NCI-H345 treated with DMSO at 0.1 percent for 48 hours (cell line): ENCODE measurements around the gene PAQR6.

Source experiments
- DNase-seq: peaks from one replicate; lab custom pipeline; 2025; ENCODE audit not compliant: unreplicated experiment; lab: John Stamatoyannopoulos, UW

The PAQR6 gene, protein sequence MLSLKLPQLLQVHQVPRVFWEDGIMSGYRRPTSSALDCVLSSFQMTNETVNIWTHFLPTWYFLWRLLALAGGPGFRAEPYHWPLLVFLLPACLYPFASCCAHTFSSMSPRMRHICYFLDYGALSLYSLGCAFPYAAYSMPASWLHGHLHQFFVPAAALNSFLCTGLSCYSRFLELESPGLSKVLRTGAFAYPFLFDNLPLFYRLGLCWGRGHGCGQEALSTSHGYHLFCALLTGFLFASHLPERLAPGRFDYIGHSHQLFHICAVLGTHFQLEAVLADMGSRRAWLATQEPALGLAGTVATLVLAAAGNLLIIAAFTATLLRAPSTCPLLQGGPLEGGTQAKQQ

GRCh38 chr1:156247460-156248322 lies at the start of gene PAQR6:
TSS of gene PAQR6 (minus strand) at chr1:156248056. CDS start at chr1:156246731, 1,325 bp downstream.
- DNase-seq = peak; percentile 36

DNA sequence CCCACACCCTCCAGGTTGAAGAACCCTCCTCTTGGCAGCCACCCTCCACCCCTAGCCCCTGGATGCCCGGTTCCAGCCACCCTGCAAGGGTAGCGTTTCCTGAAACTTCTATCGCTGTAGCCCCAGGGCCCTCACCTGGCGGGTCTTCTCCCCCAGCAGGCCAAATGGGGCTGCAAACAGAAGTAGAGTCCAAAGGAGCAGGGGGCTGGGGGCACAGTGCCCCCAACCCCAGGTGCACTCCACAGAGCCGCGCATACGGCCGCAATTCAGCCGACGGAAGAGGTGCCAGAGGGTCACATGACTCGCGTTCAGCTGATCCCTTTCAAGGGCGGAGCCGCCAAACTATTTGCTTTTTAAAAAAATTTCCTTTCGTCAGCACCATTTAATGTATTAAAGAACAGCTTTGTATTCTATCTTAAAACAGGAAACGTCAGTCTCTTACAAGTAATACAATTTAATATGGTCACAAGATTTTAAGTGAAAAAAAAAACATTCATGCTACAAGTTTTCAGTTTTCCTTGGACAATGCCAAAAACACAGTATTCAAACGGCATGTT lies 47.6 kb upstream of the PAQR6 start, which contains the start of gene GLMP:
Gene GLMP, minus strand, starts transcription at position 289 of the 557 bp plus-strand sequence. Its CDS starts 34 bp downstream, at position 255.
- DNase-seq = peak; percentile 99

DNA sequence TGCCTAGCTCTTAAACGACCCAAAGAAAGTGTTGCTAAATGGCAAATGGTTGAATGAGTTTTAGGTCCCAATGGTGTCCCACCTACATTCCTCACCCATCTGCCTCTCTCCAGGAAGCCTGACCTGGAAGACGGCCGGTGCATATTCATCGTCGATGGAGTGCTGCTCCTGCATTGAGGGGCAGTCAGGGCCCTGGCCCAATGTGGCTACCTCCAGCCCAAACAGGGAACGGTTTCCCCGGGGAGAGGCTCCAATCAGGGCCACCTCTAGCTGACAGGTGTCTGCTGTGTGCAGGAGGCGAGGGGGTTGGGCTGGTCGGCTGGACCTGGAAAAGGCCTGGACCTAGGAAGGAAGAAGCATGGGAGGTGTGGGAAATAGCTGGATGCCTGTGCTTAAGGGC lies 46.0 kb upstream of the PAQR6 start:
- no peak for DNase-seq

- DNase-seq = no peak
These were observed 45.2 kb upstream of the PAQR6 start for GRCh38 chr1:156293098-156293434.

DNA sequence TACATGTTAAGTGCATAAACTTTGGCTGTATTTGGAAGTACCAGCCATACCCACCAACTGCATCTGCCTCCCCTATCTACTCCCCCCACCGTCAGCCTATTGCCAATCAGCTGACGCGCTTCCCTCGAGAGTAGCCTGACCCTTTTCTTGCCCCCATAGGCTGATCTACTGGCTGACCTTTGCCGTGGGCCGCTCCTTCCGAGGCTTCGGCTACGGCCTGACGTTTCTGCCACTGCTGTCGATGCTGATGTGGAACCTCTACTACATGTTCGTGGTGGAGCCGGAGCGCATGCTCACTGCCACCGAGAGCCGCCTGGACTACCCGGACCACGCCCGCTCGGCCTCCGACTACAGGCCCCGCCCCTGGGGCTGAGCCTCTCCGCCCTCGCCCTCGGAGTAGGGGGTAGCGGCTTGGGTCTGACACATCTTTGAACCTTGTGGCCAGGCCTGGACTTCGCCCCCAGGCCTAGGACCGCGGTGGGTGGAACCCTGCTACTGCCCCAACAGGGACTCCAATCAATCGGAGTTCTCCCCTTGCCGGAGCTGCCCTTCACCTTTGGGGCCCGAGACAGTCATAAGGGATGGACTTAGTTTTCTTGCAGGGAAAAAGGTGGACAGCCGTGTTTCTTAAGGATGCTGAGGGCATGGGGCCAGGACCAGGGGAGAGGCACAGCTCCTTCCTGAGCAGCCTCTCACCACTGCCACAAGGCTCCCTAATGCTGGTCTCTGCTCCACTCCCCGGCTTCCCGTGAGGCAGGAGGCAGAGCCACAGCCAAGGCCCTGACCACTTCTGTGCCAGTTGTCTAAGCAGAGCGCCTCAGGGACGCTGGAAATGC lies 43.6 kb upstream of the PAQR6 start:
- no peak for DNase-seq

- no peak for DNase-seq
These were observed 42.0 kb upstream of the PAQR6 start for GRCh38 chr1:156289857-156290256.

- DNase-seq = no peak
These were observed 38.2 kb upstream of the PAQR6 start for GRCh38 chr1:156286061-156286460.

- DNase-seq = no peak
These were observed 37.6 kb upstream of the PAQR6 start for GRCh38 chr1:156285437-156285836.

GRCh38 chr1:156284757-156285156 lies 36.9 kb upstream of the PAQR6 start:
- DNase-seq = no peak

DNA sequence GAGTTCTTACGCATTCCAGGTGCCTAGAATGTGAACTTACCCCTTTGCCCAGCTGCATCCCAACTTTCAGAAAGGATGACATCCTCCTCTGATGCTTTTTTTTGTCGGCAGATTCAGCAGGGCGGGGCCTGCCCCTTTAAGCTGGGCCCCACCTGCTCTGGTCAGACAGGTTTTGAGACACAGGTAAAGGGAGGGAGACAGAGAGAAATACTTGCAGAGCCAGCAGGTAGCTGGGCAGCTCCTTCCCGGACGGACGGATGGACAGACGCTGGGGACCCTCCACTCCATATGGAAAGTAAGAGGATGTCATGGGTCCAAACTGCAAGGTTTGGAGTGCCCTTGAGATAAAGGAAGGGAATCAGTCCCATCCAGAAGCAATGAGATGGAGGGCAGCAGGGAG lies 36.3 kb upstream of the PAQR6 start, which contains the start of gene TMEM79:
Gene TMEM79, plus strand, starts transcription at position 214 of the 400 bp plus-strand sequence. CDS start 902 bp downstream, outside the sequence.
- DNase-seq = no peak

- DNase-seq = no peak
These were observed 35.7 kb upstream of the PAQR6 start for GRCh38 chr1:156283521-156283920.

DNA sequence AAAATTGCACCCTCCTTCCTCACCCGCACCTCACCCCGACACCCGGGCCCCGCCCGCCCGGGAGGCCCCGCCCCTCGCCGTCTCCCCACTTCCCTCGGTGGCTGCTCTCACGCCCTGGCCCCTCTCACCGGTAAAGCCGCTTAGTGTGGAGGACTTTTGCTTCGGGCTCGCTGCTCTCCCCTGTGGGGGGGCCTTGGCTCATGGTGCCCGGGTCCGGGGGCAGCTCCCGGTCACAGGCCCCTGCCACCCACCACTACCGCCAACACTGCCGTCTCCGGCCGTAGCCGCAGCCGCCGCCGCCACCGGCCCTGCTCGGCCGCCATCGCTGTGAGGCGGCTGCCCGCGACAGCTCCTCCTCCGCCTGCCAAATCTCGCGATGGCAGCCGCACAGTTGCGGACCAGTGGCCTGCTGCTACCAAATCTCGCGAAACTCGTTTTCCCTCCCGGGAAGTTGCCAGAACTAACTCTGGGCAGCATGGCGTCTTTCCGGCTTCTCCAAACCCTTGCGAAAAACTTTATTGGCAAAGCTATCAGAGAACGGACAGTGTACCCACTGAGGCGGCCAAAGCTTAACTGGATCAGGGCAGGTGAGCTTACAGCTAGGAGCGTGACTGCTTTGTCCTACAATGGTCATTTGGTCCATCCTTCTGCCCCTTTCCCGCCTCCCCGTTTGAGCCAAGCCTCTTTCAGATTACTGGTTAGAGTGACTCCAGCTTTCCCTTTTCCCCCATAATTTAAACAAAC lies 34.8 kb upstream of the PAQR6 start, which contains the start of gene SMG5:
Gene SMG5, minus strand, starts transcription at position 347 of the 744 bp plus-strand sequence. Its CDS starts 145 bp downstream, at position 202.
- peak; percentile 100 for DNase-seq

DNA sequence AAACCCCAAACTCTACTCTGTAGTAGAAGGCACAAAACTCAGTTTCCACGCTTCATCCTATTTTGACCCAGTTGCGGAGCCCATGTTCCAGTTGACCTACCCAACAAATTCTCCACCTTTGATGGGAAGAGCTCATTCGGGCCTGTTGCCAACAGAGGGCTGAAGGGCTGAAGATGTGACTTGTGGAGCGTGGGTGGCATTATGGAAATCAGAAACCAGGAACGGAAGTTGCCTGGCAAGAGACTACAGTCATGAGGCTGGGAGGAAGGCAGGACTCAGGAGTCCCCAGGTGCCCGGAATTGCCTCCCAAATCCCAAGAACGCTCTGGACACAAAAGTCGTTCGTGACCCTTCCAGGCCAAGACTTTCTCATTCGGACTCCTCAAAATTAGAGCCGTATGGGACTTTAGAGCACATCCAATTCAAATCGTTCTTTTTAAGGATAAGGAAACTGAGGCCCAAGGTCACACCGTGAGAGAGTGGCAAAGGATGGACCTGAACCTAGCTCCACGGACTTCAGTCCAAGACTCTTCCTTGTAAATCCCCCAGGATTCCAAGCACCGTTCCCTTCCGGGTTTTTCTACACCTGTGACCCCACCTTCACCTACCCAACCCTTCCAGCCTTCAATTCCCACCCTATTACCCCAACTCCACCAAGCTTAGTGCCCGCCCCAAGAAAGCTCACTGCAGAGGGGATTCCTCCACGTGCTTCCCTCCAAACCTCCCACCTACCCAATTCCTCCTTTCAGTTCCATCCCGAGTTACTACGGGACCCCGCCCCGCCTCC lies 34.0 kb upstream of the PAQR6 start:
- DNase-seq = peak; percentile 84

- no peak for DNase-seq
These were observed 33.4 kb upstream of the PAQR6 start for GRCh38 chr1:156281281-156281680.

GRCh38 chr1:156279837-156280236 lies 32.0 kb upstream of the PAQR6 start:
- no peak for DNase-seq

GRCh38 chr1:156276966-156277381 lies 29.1 kb upstream of the PAQR6 start:
- no peak for DNase-seq

- no peak for DNase-seq
These were observed 28.7 kb upstream of the PAQR6 start for GRCh38 chr1:156276532-156276931.

DNA sequence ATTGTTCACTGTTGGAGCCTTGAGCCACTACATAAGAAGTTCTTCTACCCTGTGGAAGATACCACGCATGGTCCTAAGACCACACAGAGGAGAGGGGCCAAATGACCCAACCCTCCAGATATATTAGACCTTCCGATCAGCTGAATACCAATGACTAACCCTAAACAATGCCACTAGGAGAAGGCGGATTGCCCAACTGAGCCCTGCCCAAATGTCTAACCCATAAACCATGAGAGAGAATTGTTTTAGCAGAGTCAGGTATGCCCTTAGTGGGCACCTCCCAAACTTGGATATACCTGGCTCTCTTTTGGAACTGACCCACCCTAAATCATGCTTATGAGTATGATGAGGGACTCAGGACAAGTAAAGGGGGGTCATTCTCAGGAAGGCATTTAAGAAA lies 22.5 kb upstream of the PAQR6 start:
- no peak for DNase-seq

DNA sequence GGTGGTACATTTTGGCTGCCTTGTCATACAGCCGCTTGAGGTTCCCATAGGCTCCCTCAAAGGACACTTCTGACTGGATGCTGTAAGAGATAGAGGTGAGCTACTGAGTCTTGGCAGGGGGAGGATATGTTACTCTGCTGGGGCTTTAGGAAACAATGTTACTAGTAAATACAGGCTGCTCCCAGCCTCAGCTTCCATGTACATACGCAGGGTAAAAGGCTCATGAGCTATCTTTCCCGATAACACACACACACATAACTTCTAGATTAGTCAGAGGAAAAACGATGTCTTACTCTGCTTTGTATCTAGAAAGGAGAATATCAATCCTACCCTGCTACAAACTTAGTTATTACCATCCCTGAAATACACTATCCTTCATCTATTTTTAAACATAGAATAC lies 20.5 kb upstream of the PAQR6 start:
- no peak for DNase-seq
